BJ (cell line): ENCODE data around the gene AP1S2. TPM values are rescaled to one million over a fixed set of nuclear protein-coding genes. Genes with fewer than 3 reads are reported as not detected.

Source experiments
- CTCF ChIA-PET: fragments of 350-600 bp; formaldehyde crosslinking; extraction: SDS; loops from one replicate; lab custom pipeline; 2021; ENCODE audit warnings: antibody characterized with exemption, inconsistent platforms; lab: Yijun Ruan, JAX
- POLR2A ChIA-PET: fragments of 300-600 bp; sonication (Branson Sonifier 250); formaldehyde crosslinking; extraction: SDS; loops from one replicate; lab custom pipeline; 2021; ENCODE audit warnings: antibody characterized with exemption; lab: Charles Lee
- DNase-seq: peaks from one replicate; pipeline ENCODE4 v3.0.0-alpha.2; 2011; ENCODE audit warnings: low read depth
- H3K27me3 ChIP-seq: 2 replicates; pipeline ENCODE4 v1.6.0; 2011; ENCODE audit warnings: low read length; ENCODE audit not compliant: control insufficient read depth, insufficient read depth
- H3K36me3 ChIP-seq: 2 replicates; pipeline ENCODE4 v1.5.1; 2011; ENCODE audit warnings: low read length; ENCODE audit not compliant: control insufficient read depth, insufficient read depth
- H3K4me3 ChIP-seq: 2 replicates; pipeline ENCODE4 v1.5.1; 2011; ENCODE audit warnings: low read depth, mild to moderate bottlenecking, control low read depth, low read length
- CTCF ChIP-seq: IDR thresholded peaks from 2 replicates; pipeline ENCODE4 v1.5.1; 2011; ENCODE audit warnings: low read depth, mild to moderate bottlenecking, control low read depth, inconsistent platforms, low read length, moderate library complexity; ENCODE audit not compliant: insufficient read depth
- polyA plus RNA-seq: library from polyadenylated mRNA; depleted of rRNA; stranded (reverse); fragments of >200 nt; gene quantifications from 2 replicates; pipeline ENCODE4 v1.2.3, GENCODE V29; 2011; rRNA removed

The AP1S2 gene
- polyA plus RNA-seq, 1 experiment, result 14.8 TPM

GRCh38 chrX:15781961-15782699, 72.5 kb downstream of the AP1S2 start:
- ChIA-PET CTCF (no interaction called here), POLR2A (no interaction called here)
- DNase-seq, result no peak
- no peak for TF ChIP-seq CTCF
- Histone ChIP-seq H3K27me3 (no peaks in the 10 kb centered on the region), H3K4me3 (no peak overlapping the region), H3K36me3 (no peaks in the 10 kb centered on the region; the same call in 1 of the 2 replicates)

Other genes with a start within 250 kb of the AP1S2 start
- 0.15 and 0.21 TPM in 2 replicates for gene CLTRN, start 190.0 kb downstream of the AP1S2 start, polyA plus RNA-seq
- gene CA5B, start 116.5 kb downstream of the AP1S2 start, polyA plus RNA-seq, result 7.4 and 8.6 TPM in 2 replicates
- 2.9 and 5.1 TPM in 2 replicates for gene ZRSR2, start 64.3 kb downstream of the AP1S2 start, polyA plus RNA-seq